Ascending aorta (tissue), 2 donors: ENCODE data around the gene TBXA2R. TPM values are rescaled to one million over a fixed set of nuclear protein-coding genes. Genes with fewer than 3 reads are reported as not detected.
"Not testable (repeated sequence)": the region's sequence is repeated elsewhere in the genome, so short reads cannot be mapped to it uniquely, and the experiment has no call there.

Experiments
- DNase-seq, 2 donors: peaks; one replicate each; pipeline ENCODE4 v3.0.0-alpha.2; 2019; ENCODE audit warnings: low spot score in 2 of 2
- H3K27ac ChIP-seq, 2 donors: fragments of 200-600 bp; sonication (generic); one replicate each; pipeline ENCODE4 v1.5.1; 2016 to 2017; ENCODE audit warnings: mild to moderate bottlenecking in 1 of 2
- H3K27me3 ChIP-seq: fragments of 200-600 bp; sonication (generic); one replicate; pipeline ENCODE4 v1.5.1; 2017
- H3K36me3 ChIP-seq, 2 donors: fragments of 200-600 bp; sonication (generic); one replicate each; pipeline ENCODE4 v1.5.1; 2016
- H3K4me1 ChIP-seq, 2 donors: fragments of 200-600 bp; sonication (generic); one replicate each; pipeline ENCODE4 v1.5.1; 2016 to 2017; ENCODE audit warnings: mild to moderate bottlenecking in 1 of 2
- H3K4me3 ChIP-seq, 2 donors: fragments of 200-600 bp; sonication (generic); one replicate each; pipeline ENCODE4 v1.5.1; 2016 to 2017; ENCODE audit warnings: mild to moderate bottlenecking in 1 of 2
- H3K9me3 ChIP-seq, 2 donors: fragments of 200-600 bp; sonication (generic); one replicate each; pipeline ENCODE4 v1.5.1; 2016
- CTCF ChIP-seq, 3 experiments: fragments of 200-600 bp in 2 of 3; fragments of 450-650 bp in 1 of 3; sonication (generic) in 2 of 3; IDR thresholded peaks; one replicate each; pipeline ENCODE4 v1.5.1; 2016 to 2019; ENCODE audit warnings: antibody characterized with exemption in 3 of 3, mild to moderate bottlenecking in 1 of 3, moderate library complexity in 1 of 3
- intact Hi-C: fragments of 100-400 bp; cut with DNase I; formaldehyde crosslinking; loops from one replicate; pipeline ENCODE4 v1.15.1; 2023
- total RNA-seq: library from RNA; depleted of rRNA; stranded (reverse); fragments of >200 nt; gene quantifications from one replicate; pipeline ENCODE4 v1.1.0, GENCODE V29; 2016

Gene TBXA2R
- total RNA-seq, 1 donor from 2014 or later: 37.8 TPM

GRCh38 chr19:3632098-3632497 lies 25.4 kb upstream of the TBXA2R start:
- Histone ChIP-seq H3K4me3 (no peak overlapping the region), H3K9me3 (no peaks in the 10 kb centered on the region), H3K27me3 (no peaks in the 10 kb centered on the region), H3K36me3 (peaks cover 26 to 40% of the 10 kb centered on the region in 2 donors), H3K4me1 (peaks cover 0 to 2% of the 10 kb centered on the region in 2 donors), H3K27ac (no peak overlapping the region)
- intact Hi-C loops: no loop called here
- TF ChIP-seq CTCF (IDR thresholded peaks at IDR 0.05): no peak
- DNase-seq: no peak

- Histone ChIP-seq H3K4me1 (peaks cover 0 to 2% of the 10 kb centered on the region in 2 donors), H3K36me3 (peaks cover 26 to 32% of the 10 kb centered on the region in 2 donors), H3K27me3 (no peaks in the 10 kb centered on the region), H3K27ac (no peak overlapping the region), H3K9me3 (no peaks in the 10 kb centered on the region), H3K4me3 (no peak overlapping the region)
- intact Hi-C loops: no loop called here
- no peak for DNase-seq
- TF ChIP-seq CTCF (IDR thresholded peaks at IDR 0.05): no peak
Measured at GRCh38 chr19:3631053-3631861, 24.6 kb upstream of the TBXA2R start.

- Histone ChIP-seq H3K36me3 (peaks cover 23 to 25% of the 10 kb centered on the region in 2 donors), H3K4me1 (peaks cover 10 to 15% of the 10 kb centered on the region in 2 donors)
- H3K27me3 ChIP-seq, H3K4me3 ChIP-seq, H3K9me3 ChIP-seq, DNase-seq, intact Hi-C loops, H3K27ac ChIP-seq: not testable (repeated sequence)
Measured at GRCh38 chr19:3628766-3629165, 22.1 kb upstream of the TBXA2R start.

GRCh38 chr19:3627351-3627723 lies 20.7 kb upstream of the TBXA2R start:
- TF ChIP-seq CTCF (IDR thresholded peaks at IDR 0.05): no peak
- Histone ChIP-seq H3K27me3 (no peaks in the 10 kb centered on the region), H3K9me3 (no peaks in the 10 kb centered on the region), H3K4me3 (peak overlapping the region in 1 of 2 donors; percentile 33), H3K27ac (peak overlapping the region; percentile 38 to 93), H3K4me1 (peaks cover 10 to 15% of the 10 kb centered on the region in 2 donors), H3K36me3 (peaks cover 19 to 34% of the 10 kb centered on the region in 2 donors)
- DNase-seq: no peak
- intact Hi-C loops: loop anchor here (1.0 to 2.0 kb wide), 4 partner anchors 55 to 845 kb away; partner anchors contain the start of genes FZR1, HMG20B, PIP5K1C and SGTA

GRCh38 chr19:3626473-3627350 lies 20.0 kb upstream of the TBXA2R start, which contains the start of gene CACTIN:
Gene CACTIN (minus strand): TSS chr19:3626790. CDS start chr19:3626762, 28 bp downstream.
- Histone ChIP-seq H3K4me3 (peak within 1 kb of the TSS; percentile 74 to 94), H3K27me3 (no peaks in the 10 kb centered on the region), H3K27ac (peak within 1 kb of the TSS; percentile 91 to 93), H3K4me1 (peaks cover 10 to 15% of the 10 kb centered on the region in 2 donors), H3K36me3 (peaks cover 17 to 33% of the 10 kb centered on the region in 2 donors), H3K9me3 (no peaks in the 10 kb centered on the region)
- peak; percentile 94 to 99 for DNase-seq
- TF ChIP-seq CTCF (IDR thresholded peaks at IDR 0.05): no peak
- intact Hi-C loops: loop anchor here (1.0 to 2.0 kb wide), 4 partner anchors 54 to 844 kb away; partner anchors contain the start of genes FZR1, HMG20B, PIP5K1C and SGTA
